HCT116 (cell line): ENCODE data around the gene CASP5. TPM values are rescaled to one million over a fixed set of nuclear protein-coding genes. Genes with fewer than 3 reads are reported as not detected.

Source experiments
- ATAC-seq: fragments of 200-7000 bp; cut with Tn5 transposase; 2 replicates; pipeline ENCODE4 v1.9.1; 2020; ENCODE audit warnings: mild to moderate bottlenecking, moderate library complexity
- BruUV-seq: library from RNA; stranded (reverse); fragments of 400-500 nt; replicated peaks from 2 replicates; lab custom pipeline; 2021; lab: Mats Ljungman, UMichigan
- CTCF ChIA-PET: fragments of 300-600 bp; sonication (Branson Sonifier 250); formaldehyde crosslinking; loops from one replicate; lab custom pipeline; 2021; ENCODE audit warnings: antibody characterized with exemption; lab: Charles Lee
- POLR2A ChIA-PET: fragments of 300-600, 350-600 bp; sonication (Branson Sonifier 250); formaldehyde crosslinking; loops from one replicate; lab custom pipeline; 2021; ENCODE audit warnings: antibody characterized with exemption; lab: Charles Lee
- RAD21 ChIA-PET, 2 experiments: fragments of 300-600 bp; sonication (Branson Sonifier 250); formaldehyde crosslinking; loops; one replicate each; lab custom pipeline; 2023; ENCODE audit warnings: low total read pairs in 2 of 2; ENCODE audit not compliant: uncharacterized antibody in 2 of 2, unreplicated experiment in 2 of 2, low non-redundant PET in 1 of 2; lab: Charles Lee
- DNase-seq: peaks from one replicate; pipeline ENCODE4 v3.0.0-alpha.2; 2010; ENCODE audit warnings: low read depth, low spot score
- H2AFZ ChIP-seq: fragments of 200-600 bp; shearing (Covaris generic), sonication (generic); 2 replicates; pipeline ENCODE4 v1.6.1; 2017; ENCODE audit warnings: low read depth, mixed run types, mixed read lengths, antibody characterized with exemption, low read length; ENCODE audit not compliant: poor library complexity, severe bottlenecking
- H3K27ac ChIP-seq: 2 replicates; pipeline ENCODE4 v1.5.1; 2012; ENCODE audit warnings: low read depth, low read length
- H3K27me3 ChIP-seq: fragments of 200-600 bp; sonication (generic); 2 replicates; pipeline ENCODE4 v1.6.1; 2016; ENCODE audit warnings: mixed run types, low read length, mixed read lengths; ENCODE audit not compliant: insufficient read depth
- H3K36me3 ChIP-seq, 2 experiments: fragments of 200-500 bp in 1 of 2; fragments of 200-600 bp in 1 of 2; sonication (Bioruptor generic) in 1 of 2; sonication (generic) in 1 of 2; 2 replicates each; pipeline versions ENCODE4 v1.5.1 to v1.6.1; 2014 to 2016; ENCODE audit warnings: low read length in 2 of 2, inconsistent platforms in 1 of 2, mixed read lengths in 1 of 2, mixed run types in 1 of 2; ENCODE audit not compliant: insufficient read depth in 2 of 2, control insufficient read depth in 1 of 2
- H3K4me1 ChIP-seq, 2 experiments: fragments of 200-600 bp in 1 of 2; sonication (generic) in 1 of 2; 2 replicates each; pipeline versions ENCODE4 v1.5.1 to v1.6.1; 2012 to 2017; ENCODE audit warnings: low read length in 2 of 2, inconsistent platforms in 1 of 2, mild to moderate bottlenecking in 1 of 2, mixed read lengths in 1 of 2, mixed run types in 1 of 2, moderate library complexity in 1 of 2; ENCODE audit not compliant: insufficient read depth in 2 of 2, control insufficient read depth in 1 of 2
- H3K4me2 ChIP-seq: fragments of 200-600 bp; sonication (generic); 2 replicates; pipeline ENCODE4 v1.6.1; 2017; ENCODE audit warnings: mixed run types, low read length, mixed read lengths
- H3K4me3 ChIP-seq, 2 experiments: fragments of 200-600 bp in 1 of 2; sonication (generic) in 1 of 2; replicated peaks in 1 of 2; 2 replicates each; pipeline ENCODE4 v1.5.1; 2011 to 2016; ENCODE audit warnings: low read length in 2 of 2, control low read depth in 1 of 2, low read depth in 1 of 2, mild to moderate bottlenecking in 1 of 2, mixed read lengths in 1 of 2, mixed run types in 1 of 2
- H3K79me2 ChIP-seq: fragments of 200-600 bp; sonication (generic); 2 replicates; pipeline ENCODE4 v1.6.1; 2017; ENCODE audit warnings: mild to moderate bottlenecking, mixed run types, low read length, moderate library complexity, mixed read lengths; ENCODE audit not compliant: insufficient read depth
- H3K9ac ChIP-seq: fragments of 200-600 bp; sonication (generic); 2 replicates; pipeline ENCODE4 v1.6.1; 2016; ENCODE audit warnings: low read length, mixed read lengths
- H3K9me2 ChIP-seq: fragments of 200-600 bp; sonication (generic), shearing (Covaris generic); 2 replicates; pipeline ENCODE4 v1.6.1; 2017; ENCODE audit warnings: mixed run types, mild to moderate bottlenecking, moderate library complexity; ENCODE audit not compliant: insufficient read depth
- H3K9me3 ChIP-seq, 2 experiments: fragments of 200-500 bp in 1 of 2; fragments of 200-600 bp in 1 of 2; sonication (Bioruptor generic) in 1 of 2; sonication (generic) in 1 of 2; 2 replicates each; pipeline ENCODE4 v1.6.1; 2014 to 2017; ENCODE audit warnings: low read length in 2 of 2, mixed read lengths in 2 of 2, inconsistent platforms in 1 of 2, low read depth in 1 of 2, mild to moderate bottlenecking in 1 of 2, mixed run types in 1 of 2, moderate library complexity in 1 of 2; ENCODE audit not compliant: control insufficient read depth in 1 of 2, insufficient read depth in 1 of 2
- H4K20me1 ChIP-seq: fragments of 200-600 bp; sonication (generic), shearing (Covaris generic); 2 replicates; pipeline ENCODE4 v1.6.1; 2017; ENCODE audit warnings: mixed run types, mild to moderate bottlenecking, moderate library complexity; ENCODE audit not compliant: insufficient read depth
- EZH2 ChIP-seq: fragments of 200-600 bp; sonication (generic); IDR thresholded peaks from 2 replicates; pipeline ENCODE4 v1.6.1; 2017; ENCODE audit warnings: antibody characterized with exemption, mixed run types
- EZH2phosphoT487 ChIP-seq: fragments of 200-600 bp; IDR thresholded peaks from 2 replicates; pipeline ENCODE4 v1.6.1; 2018; ENCODE audit warnings: antibody characterized with exemption, borderline replicate concordance
- FOSL1 ChIP-seq: IDR thresholded peaks from 2 replicates; pipeline ENCODE4 v1.6.1; 2012; ENCODE audit warnings: low read depth
- JUND ChIP-seq: IDR thresholded peaks from 2 replicates; pipeline ENCODE4 v1.6.1; 2012
- POLR2AphosphoS5 ChIP-seq: IDR thresholded peaks from 2 replicates; pipeline ENCODE4 v1.6.1; 2011; ENCODE audit warnings: mild to moderate bottlenecking, low read depth, low read length, moderate library complexity
- RAD21 ChIP-seq: IDR thresholded peaks from 2 replicates; pipeline ENCODE4 v1.6.1; 2012; ENCODE audit warnings: low read depth, mild to moderate bottlenecking
- SIN3A ChIP-seq: IDR thresholded peaks from 2 replicates; pipeline ENCODE4 v1.6.1; 2012; ENCODE audit warnings: low read depth
- SP1 ChIP-seq: IDR thresholded peaks from 2 replicates; pipeline ENCODE4 v1.6.1; 2012; ENCODE audit warnings: low read depth
- SRF ChIP-seq: IDR thresholded peaks from 2 replicates; pipeline ENCODE4 v1.6.1; 2012; ENCODE audit warnings: low read depth
- TCF7L2 ChIP-seq: IDR thresholded peaks from 2 replicates; pipeline ENCODE4 v1.7.0; 2011; ENCODE audit warnings: borderline replicate concordance, inconsistent platforms; ENCODE audit not compliant: insufficient read depth, insufficient read length; ENCODE audit errors: extremely low read depth
- YY1 ChIP-seq: IDR thresholded peaks from 2 replicates; pipeline ENCODE4 v1.6.1; 2011; ENCODE audit warnings: low read length, low read depth, moderate library complexity, mild to moderate bottlenecking; ENCODE audit not compliant: insufficient replicate concordance; ENCODE audit errors: extremely low read depth
- ZFX ChIP-seq: fragments of 450-650 bp; IDR thresholded peaks from 2 replicates; pipeline ENCODE4 v1.6.1; 2017
- intact Hi-C: fragments of 100-400 bp; cut with micrococcal nuclease; formaldehyde crosslinking; loops from 2 replicates; pipeline ENCODE4 v1.10.0; 2022
- total RNA-seq: library from RNA; stranded (reverse); gene quantifications from one replicate; pipeline ENCODE4 v1.2.1, GENCODE V29; 2021; ENCODE audit not compliant: unreplicated experiment
- TF ChIP-seq, protein P1 (sequence below), 3 experiments: fragments of 200-600 bp in 1 of 3; sonication (generic) in 1 of 3; IDR thresholded peaks in 2 of 3; conservative IDR thresholded peaks in 1 of 3; 2 replicates each; pipeline ENCODE4 v1.5.1; 2012 to 2017; ENCODE audit warnings: low read depth in 2 of 3, low read length in 2 of 3, antibody characterized with exemption in 1 of 3, borderline replicate concordance in 1 of 3, control low read depth in 1 of 3, mild to moderate bottlenecking in 1 of 3, mixed read lengths in 1 of 3, mixed run types in 1 of 3, moderate library complexity in 1 of 3; ENCODE audit not compliant: insufficient read depth in 1 of 3
- TF ChIP-seq, protein P2 (sequence below): IDR thresholded peaks from 2 replicates; pipeline ENCODE4 v1.6.1; 2012
- TF ChIP-seq, protein P3 (sequence below): IDR thresholded peaks from 2 replicates; pipeline ENCODE4 v1.6.1; 2012
- TF ChIP-seq, protein P4 (sequence below): IDR thresholded peaks from 2 replicates; pipeline ENCODE4 v1.6.1; 2012; ENCODE audit warnings: low read depth

CASP5 gene
- total RNA-seq, 1 experiment from 2014 or later: not detected

DNA sequence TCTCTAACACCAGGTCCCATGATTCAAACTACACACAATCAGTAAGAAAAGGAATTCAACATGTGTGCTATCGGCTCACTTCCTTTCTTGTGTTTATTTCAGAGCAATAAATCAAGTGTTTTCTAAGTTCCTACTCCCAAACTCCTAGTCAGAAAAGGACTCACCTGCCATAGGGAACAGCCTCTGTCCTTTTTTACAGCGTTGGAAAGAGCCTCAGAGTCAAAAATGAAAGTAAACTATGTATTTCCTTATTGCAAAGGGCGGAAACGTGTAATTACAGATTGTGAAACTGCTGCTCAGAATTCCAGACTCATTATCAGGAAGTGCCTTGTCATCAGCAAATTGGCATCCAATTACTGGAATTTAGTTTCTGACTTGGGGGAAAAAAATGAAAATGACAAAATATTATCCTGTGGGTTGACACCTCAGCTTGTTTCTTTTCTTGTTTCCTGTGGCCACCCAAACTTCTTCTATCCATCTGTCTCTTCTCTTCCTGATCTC is 54.6 kb downstream of the CASP5 start, which contains the start of gene CASP4 (continued):
- TF ChIP-seq SP1 (peak; percentile 37; the same call in 1 of the 2 replicates), SIN3A (peak; percentile 45; the same call in 1 of the 2 replicates), ZFX (no peak)

- intact Hi-C loops: no loop called here
- H3K27ac ChIP-seq: peak overlapping the region; percentile 11; the same call in 1 of the 2 replicates
- CTCF ChIA-PET: no interaction called here
- peak overlapping the region; percentile 67 for H3K9ac ChIP-seq
- H3K79me2 ChIP-seq: no peaks in the 10 kb centered on the region
- peak overlapping the region; percentile 53 to 64 for H3K4me3 ChIP-seq
- DNase-seq: no peak
- BruUV-seq: TSS peak; percentile 73
- H2AFZ ChIP-seq: peak overlapping the region; percentile 93
- TF ChIP-seq, protein P1, sequence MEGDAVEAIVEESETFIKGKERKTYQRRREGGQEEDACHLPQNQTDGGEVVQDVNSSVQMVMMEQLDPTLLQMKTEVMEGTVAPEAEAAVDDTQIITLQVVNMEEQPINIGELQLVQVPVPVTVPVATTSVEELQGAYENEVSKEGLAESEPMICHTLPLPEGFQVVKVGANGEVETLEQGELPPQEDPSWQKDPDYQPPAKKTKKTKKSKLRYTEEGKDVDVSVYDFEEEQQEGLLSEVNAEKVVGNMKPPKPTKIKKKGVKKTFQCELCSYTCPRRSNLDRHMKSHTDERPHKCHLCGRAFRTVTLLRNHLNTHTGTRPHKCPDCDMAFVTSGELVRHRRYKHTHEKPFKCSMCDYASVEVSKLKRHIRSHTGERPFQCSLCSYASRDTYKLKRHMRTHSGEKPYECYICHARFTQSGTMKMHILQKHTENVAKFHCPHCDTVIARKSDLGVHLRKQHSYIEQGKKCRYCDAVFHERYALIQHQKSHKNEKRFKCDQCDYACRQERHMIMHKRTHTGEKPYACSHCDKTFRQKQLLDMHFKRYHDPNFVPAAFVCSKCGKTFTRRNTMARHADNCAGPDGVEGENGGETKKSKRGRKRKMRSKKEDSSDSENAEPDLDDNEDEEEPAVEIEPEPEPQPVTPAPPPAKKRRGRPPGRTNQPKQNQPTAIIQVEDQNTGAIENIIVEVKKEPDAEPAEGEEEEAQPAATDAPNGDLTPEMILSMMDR (IDR thresholded peaks at IDR 0.05 in 2 of 3, conservative IDR thresholded peaks at IDR 0.05 in 1 of 3; ENCODE audit: borderline replicate concordance in 1 of 3, insufficient read depth in 1 of 3, low read depth in 2 of 3, low read length in 2 of 3): no peak
- no peak for TF ChIP-seq JUND
- TF ChIP-seq YY1: no peak
- no peak for TF ChIP-seq ZFX
- TF ChIP-seq, protein P2, sequence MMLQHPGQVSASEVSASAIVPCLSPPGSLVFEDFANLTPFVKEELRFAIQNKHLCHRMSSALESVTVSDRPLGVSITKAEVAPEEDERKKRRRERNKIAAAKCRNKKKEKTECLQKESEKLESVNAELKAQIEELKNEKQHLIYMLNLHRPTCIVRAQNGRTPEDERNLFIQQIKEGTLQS: no peak
- TF ChIP-seq, protein P3, sequence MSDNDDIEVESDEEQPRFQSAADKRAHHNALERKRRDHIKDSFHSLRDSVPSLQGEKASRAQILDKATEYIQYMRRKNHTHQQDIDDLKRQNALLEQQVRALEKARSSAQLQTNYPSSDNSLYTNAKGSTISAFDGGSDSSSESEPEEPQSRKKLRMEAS: no peak
- no peak for TF ChIP-seq SIN3A
- no peak for TF ChIP-seq EZH2phosphoT487
- no peak for TF ChIP-seq TCF7L2
- TF ChIP-seq SRF: no peak
- TF ChIP-seq RAD21: no peak
- TF ChIP-seq FOSL1: no peak
- no peak for TF ChIP-seq POLR2AphosphoS5
- TF ChIP-seq EZH2: no peak
- TF ChIP-seq, protein P4, sequence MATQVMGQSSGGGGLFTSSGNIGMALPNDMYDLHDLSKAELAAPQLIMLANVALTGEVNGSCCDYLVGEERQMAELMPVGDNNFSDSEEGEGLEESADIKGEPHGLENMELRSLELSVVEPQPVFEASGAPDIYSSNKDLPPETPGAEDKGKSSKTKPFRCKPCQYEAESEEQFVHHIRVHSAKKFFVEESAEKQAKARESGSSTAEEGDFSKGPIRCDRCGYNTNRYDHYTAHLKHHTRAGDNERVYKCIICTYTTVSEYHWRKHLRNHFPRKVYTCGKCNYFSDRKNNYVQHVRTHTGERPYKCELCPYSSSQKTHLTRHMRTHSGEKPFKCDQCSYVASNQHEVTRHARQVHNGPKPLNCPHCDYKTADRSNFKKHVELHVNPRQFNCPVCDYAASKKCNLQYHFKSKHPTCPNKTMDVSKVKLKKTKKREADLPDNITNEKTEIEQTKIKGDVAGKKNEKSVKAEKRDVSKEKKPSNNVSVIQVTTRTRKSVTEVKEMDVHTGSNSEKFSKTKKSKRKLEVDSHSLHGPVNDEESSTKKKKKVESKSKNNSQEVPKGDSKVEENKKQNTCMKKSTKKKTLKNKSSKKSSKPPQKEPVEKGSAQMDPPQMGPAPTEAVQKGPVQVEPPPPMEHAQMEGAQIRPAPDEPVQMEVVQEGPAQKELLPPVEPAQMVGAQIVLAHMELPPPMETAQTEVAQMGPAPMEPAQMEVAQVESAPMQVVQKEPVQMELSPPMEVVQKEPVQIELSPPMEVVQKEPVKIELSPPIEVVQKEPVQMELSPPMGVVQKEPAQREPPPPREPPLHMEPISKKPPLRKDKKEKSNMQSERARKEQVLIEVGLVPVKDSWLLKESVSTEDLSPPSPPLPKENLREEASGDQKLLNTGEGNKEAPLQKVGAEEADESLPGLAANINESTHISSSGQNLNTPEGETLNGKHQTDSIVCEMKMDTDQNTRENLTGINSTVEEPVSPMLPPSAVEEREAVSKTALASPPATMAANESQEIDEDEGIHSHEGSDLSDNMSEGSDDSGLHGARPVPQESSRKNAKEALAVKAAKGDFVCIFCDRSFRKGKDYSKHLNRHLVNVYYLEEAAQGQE: no peak
- H3K36me3 ChIP-seq: no peaks in the 10 kb centered on the region
- no peaks in the 10 kb centered on the region for H3K9me3 ChIP-seq
- H3K27me3 ChIP-seq: no peaks in the 10 kb centered on the region
- H3K4me2 ChIP-seq: peak overlapping the region; percentile 81
- no peak for ATAC-seq
- POLR2A ChIA-PET: interaction anchor here (1.3 kb wide), 1 partner anchor 10 kb away, joined by 3 read pairs; no protein-coding TSS in a partner anchor
- H4K20me1 ChIP-seq: no peaks in the 10 kb centered on the region
- no peaks in the 10 kb centered on the region for H3K9me2 ChIP-seq
- RAD21 ChIA-PET: no interaction called here
- peaks cover 8 to 26% of the 10 kb centered on the region in 2 experiments for H3K4me1 ChIP-seq
Measured at GRCh38 chr11:104967534-104968354, 55.2 kb downstream of the CASP5 start.
